HG03060 (cell line): Measurements from ENCODE around the gene RSL24D1.

Source experiments
- ATAC-seq: cut with Tn5 transposase; IDR thresholded peaks from one replicate; pipeline ENCODE4 v1.9.1; 2021; ENCODE audit warnings: low read depth, moderate number of reproducible peaks; ENCODE audit not compliant: unreplicated experiment

RSL24D1 gene

DNA sequence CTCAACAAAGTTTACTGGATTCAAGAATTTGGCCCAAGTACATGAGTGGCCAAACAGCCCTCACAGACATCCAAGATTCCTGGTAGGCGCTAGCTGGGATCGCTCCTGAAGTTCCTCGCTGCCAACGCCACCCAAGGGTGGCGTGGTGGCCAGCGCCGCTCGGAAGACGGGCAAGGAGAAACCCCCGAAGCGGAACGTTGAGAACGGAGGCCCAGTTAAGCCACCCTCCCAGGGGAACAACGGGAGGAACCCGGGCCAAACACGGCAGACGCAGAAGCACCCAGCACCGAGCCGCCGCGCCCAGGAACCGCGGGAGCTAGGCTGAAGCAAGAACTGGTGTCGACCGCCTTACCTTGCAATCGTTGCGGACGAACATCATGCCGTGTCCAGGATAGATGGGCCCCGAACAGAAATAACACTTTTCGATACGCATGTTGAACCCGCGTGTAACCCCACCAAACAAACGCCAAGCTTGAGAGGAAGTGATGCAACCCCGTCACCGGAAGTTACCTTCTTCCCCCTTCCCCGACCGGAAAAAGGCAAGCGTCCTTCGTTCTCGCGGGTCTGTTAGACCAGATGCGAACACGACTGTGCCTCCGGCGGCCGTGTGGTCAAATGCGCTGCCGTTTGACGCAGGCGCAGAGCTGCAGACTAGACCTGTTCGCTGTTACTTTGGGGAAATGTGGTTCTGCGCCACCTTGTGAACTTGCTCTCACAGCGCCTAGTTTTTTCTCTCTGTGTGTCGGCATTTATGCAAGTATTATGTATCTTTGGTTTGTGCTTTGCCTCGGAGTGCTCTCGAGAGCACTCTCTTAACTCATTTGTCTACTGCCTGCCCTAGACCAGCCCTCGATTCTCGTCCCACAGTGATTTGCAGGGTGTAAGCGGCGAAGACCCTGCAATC lies at the start of gene RSL24D1:
TSS of gene RSL24D1 (minus strand) at position 484 of the 904 bp plus-strand sequence. CDS start at position 433, 51 bp downstream.
- peak; percentile 95 for ATAC-seq

DNA sequence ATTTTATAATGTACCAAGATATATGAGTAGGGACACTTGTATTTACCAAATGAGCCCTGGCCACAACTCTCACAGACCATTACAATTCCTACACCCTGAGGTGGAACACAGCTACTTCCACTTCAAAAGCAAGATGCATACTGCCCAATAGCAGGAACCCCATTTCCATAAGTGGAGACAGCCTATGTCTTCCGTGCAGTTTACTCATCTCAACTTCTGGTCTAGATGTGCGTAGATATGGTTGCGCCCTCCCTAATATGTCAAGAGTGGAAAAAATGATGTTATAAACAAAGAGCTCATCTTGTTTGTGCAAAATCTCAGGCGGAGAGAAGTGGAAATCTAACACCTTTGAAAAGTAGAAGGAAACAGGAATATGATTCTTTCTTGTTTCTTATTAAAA lies 48.3 kb upstream of the RSL24D1 start:
- no peak for ATAC-seq

DNA sequence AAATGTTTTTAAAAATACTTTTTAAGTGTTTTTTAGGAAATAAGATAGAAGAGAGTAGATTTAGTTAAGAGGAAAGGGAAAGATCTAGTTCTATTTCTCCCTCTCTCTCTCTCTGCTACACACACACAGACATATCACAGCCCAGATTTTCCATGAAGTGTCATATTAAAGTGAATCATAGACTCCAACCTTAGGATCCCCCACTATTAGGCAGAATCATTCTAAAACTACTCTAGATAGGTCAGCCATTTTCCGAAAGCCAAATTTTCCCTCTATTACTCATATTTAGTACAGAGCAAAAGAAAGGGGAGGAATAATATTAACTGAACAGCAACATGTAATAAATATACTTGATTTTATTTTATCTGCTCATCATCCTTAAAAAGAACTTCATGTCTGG lies 45.1 kb upstream of the RSL24D1 start:
- ATAC-seq = no peak

DNA sequence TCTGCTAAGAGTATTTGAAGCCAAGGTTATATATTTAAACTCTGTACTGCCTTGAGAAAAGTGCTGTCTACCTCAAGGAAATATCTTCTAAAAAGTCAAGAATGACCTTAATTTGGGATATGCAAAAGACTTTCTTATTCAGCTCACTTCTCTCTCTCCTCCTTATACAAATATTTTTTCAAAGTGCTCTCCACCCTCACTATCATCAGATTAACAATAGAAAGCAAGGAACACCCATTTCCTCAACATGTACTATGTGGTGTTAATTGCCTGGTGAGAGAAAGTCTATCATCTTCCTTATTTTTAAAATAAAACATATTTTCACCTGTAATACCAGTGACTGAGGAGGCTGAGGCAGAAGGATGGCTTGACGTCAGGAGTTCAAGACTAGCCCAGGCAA lies 44.4 kb upstream of the RSL24D1 start:
- no peak for ATAC-seq

DNA sequence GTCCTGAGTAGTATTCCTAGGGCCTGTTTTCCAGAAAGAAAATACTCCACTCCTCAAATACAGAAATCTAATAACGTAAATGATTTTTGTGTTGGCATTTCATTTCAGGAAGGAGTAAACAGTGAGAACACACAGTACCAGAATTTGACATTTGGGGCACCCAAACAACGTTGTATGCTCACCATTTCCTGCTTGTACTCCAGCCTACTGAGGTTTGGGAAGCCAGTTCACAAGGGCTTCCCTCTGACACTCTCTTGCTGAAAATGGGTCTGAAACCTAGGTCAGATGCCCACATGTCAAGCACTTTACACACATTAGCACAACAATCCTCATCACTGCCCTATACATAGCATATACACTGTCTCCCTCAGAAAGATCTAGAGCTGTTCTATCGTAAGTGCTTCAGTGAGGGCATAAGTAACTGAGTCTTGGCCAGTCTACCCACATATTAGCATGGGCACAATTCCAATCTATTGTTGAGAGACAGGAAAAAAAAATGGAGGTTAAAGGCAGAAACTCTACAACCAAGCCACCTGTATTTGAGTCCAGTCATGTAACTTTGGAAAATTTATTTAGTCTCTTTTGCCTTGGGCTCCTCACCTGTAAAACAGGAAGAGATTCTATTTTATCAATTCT lies 43.5 kb upstream of the RSL24D1 start:
- no peak for ATAC-seq

DNA sequence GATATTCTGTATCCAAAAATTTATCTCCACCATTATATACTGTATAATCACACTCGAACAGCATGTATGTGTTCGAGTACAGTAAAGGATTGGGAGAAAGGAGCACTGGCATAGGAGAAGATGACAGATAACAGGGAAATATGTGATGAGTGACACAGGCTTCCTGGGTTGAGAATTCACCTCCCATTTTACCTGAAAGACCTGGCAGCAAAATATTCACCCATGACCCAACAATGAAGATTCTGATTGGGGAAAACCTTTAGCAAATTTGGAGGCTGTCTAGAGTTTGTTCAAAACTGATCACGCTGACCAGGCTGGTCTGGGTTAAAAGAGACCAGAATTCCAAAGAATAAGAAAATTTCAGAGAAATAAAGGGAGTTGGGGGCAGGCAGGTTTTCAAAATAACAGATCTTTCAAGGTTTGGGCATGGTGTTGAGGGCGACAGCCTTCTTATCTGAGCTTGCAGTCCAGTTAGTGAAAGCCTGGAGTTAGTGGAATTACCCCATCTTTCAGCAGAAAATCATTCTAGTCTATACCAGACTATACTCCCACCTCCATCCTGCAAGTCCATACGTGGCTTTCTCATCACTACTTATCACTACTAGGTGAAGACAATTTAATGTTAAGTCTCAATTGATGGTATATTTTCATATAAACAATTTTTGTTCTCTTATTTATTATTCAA lies 42.8 kb upstream of the RSL24D1 start:
- no peak for ATAC-seq

DNA sequence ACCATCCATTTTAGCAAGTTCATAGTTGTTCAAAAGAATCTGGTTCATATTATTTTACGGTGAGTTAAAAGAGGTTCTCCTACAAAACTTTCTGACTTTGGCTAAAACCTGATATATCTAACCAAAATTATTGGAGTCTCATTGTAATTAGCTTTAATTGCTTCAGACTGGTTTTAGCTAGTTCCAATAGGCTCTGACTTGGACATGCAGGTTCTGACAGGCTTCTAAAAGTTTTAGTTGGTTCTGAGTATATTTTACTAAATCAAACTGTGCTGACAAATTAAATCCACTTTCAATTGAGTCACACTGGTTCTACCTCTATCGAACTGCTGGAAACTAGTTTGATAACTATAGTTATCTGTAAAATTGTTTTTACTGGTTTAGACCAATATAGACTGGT lies 42.1 kb upstream of the RSL24D1 start:
- ATAC-seq = no peak

DNA sequence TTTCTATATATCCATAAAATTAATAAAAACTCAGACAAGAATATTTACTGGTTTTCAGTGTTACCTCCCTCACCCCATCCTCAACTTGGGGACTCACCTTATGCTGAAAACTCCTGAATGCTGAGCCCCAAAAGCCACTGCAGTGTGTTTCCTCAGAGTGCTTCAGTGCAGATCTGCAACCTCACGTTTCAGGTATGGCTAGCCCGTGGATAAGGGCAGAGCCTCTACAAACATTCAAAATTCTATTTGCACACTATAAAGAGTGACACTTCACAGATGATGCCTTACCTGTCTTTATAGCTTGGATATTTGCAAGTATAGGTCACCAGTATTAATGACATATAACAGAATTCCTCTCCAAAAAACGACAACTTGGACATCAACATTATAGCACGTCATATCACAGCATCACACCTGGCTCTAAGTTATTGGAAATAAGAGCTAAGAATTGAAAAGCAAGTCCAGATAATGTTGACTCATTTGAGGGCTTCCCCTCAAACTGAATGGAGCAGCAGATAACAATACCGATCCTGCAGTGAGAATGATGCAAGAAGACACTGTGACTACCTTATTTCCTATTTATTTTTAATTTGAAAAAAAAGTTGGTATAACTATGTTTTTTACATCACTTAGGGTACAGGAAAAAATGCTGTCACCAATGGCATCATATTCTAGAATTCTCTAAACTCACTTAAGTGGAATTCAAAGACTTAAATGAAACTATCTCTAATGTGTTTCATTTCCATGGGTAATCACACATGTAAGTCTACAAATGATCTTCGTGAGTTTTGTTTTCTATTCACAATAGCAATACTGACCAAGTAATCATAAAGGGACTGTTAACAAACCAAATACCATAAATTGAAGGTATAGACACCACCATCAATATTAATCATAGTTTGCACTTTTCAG lies 40.7 kb upstream of the RSL24D1 start:
- ATAC-seq = no peak

DNA sequence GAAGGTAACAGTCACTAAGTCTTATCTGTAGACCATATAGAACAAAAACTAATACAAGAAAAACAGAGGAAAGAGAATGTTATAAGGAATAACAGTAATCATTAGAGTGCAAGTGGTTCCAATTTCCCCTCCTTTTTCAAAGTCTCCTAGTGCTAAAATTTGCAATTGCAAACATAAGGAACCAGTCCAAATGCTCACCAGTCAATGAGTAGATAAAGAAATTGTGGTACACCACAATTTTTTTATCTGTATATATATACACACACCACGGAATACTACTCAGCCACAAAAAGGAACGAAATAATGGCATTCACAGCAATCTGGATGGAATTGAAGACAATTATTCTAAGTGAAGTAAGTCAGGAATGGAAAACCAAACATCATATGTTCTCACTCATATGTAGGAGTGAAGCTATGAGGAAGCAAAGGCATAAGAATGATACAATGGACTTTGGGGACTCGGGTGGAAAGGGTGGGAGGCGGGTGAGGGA lies 38.9 kb upstream of the RSL24D1 start:
- no peak for ATAC-seq

DNA sequence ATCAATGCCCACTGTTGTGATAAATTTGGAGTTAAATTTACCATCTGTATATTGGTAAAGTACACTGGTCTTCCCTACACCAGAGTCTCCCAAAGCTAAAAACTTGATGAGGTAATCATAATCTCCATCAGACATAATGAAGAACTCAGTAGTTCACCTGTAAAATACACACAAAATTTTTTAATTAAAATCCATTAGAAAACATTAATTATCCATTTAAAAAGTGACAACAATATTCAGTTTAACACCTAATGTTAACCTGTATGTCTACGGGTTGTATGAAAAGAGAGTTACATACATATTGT lies 38.0 kb upstream of the RSL24D1 start:
- no peak for ATAC-seq

DNA sequence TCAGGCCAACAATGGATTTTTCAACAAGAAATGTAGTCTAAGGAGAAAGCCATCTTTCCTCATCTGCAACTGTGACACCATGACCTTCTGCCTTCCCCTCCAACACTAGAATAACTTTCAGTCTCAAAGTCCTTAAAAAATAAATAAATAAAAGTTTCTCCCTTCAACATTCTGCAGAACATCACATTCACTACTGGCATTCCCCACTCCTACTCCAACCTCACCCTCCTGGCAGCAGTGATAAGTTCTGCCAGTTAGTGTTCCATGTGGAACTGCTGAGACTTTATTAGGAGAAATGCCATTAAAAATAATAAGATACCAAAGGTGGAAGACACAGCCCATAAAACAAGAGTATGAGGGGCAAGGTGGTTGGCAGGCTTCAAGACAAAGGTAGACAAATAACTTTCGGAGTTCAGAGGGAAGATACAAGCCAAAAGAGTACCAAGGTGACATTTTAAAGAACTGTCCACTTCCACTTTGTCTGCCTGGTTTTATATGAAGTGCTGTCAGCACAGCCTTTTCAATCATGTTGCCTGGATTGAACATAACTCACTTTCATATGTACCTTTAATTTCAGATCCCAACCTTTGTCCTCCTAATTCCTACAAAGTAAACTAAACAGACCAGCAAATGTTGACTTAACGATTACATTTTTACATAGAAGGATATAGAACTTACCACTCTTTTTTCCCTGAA lies 37.5 kb upstream of the RSL24D1 start:
- ATAC-seq = no peak

DNA sequence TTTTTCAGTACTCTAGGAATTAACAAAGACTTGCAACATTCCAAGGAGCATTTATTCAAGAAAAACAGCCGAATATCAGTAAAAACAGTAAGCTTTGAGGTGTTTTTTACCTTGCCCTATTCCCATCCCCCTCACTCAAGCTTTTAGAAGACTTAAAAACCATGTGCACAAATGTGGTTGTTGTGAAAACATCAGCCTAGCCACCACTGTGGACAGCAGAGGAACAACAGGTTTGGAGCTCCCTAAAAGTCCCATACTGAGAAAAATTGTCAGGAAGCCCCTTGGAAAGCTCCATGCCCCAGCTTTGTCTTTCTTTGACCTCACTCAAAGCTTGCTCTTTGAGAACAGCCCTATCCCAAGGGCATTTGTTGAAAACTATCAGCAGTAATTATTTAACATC lies 34.7 kb upstream of the RSL24D1 start:
- no peak for ATAC-seq

DNA sequence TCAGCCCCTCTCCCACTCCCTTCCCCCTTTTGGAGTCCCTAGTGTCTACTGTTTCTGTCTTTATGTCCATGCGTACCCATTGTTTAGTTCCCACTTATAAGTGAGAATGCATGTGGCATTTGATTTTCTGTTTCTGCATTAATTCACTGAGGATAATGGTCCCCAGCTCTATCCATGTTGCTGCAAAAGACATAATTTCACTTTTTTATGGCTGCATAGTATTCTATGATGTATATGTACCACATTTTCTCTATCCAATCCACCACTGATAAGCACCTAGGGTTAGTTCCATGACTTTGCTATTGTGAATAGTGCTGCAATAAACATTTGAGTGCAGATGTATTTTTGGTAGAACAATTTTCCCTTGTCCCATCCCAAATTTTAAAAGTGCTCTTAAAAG lies 34.2 kb upstream of the RSL24D1 start:
- no peak for ATAC-seq

DNA sequence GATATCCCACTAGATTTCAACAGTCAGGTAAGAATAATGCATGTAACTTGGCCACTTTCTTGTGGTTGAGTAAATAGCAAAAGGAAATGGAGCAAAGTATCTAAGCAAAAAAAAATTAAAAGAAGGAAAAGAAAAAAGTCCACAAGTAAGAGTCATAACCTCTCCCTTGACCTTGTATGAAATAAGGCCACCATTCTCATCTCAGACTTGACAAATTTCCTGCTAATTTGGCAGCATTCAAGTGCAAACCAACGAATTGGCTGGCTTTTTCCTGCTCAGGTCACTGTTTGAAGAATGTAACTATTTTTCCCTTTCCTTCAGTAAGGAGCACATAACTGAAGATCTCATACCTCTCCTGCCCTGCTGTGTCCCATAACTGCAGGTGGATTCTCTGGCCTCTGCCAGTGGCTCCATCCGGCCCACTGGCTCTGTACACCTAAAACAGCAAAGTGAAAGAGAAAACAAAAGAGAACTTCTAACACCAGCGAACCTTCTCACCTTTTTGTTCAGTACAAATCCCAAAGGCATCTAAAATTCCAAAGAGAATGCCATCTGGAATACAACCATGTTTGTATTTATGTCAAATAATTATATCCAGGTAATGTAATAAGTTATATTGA lies 33.4 kb upstream of the RSL24D1 start:
- ATAC-seq = no peak

DNA sequence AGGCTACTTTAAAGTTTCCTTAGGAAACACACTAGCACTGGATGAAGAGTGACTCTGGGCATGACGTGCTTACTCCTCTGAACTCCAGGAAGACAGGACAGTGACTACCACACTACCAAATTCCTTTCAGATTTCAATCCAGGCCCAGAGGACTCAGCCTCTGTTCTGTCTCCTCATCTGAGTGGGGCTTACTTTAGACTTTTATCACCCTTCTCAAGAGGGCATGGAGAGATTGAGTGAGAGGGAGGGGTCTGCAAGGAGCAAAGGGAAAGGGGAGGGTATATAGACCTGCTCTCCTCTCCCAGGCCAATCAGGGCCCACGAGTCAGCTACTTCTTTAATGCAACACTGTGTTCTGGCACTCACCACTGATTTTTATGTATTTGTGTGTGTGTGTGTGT lies 29.4 kb upstream of the RSL24D1 start:
- ATAC-seq = no peak

DNA sequence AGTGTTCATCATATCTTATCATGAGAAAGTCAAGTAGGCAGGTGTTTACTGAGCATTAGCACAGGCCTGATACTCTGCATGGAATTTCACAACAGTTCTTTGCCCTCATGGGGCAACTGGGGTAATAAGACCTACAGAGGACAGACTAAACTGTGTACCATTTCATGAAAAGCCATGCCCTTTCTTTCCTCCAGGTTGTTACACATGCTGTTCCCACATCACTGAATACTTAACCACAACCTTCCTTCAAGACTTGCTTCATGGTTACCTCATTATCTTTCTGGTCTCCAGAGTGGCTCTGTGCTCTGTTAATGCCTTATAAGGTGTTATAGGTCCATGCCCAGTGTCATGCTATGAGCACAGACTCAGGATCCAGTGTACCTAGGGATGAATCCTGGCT lies 28.2 kb upstream of the RSL24D1 start:
- peak; percentile 34 for ATAC-seq

DNA sequence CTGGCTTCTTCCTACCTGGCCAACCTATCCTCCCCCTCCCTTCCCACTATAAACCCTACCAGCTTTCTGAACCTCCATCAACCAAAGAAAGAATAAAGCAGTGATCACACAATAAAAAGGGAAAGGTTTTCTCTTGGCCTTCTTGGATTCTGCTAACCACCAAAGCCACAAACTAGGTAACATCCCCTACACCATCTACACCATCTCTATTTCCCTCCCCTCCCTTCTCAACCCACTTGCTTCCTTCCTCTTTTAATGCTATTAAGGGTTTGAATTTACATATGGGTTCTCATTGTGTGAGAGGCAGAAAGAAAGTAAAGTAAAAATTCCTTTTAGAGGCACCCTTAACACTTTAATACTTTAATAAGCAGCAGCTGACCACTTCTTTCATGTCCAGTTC lies 25.8 kb upstream of the RSL24D1 start:
- ATAC-seq = peak; percentile 50

DNA sequence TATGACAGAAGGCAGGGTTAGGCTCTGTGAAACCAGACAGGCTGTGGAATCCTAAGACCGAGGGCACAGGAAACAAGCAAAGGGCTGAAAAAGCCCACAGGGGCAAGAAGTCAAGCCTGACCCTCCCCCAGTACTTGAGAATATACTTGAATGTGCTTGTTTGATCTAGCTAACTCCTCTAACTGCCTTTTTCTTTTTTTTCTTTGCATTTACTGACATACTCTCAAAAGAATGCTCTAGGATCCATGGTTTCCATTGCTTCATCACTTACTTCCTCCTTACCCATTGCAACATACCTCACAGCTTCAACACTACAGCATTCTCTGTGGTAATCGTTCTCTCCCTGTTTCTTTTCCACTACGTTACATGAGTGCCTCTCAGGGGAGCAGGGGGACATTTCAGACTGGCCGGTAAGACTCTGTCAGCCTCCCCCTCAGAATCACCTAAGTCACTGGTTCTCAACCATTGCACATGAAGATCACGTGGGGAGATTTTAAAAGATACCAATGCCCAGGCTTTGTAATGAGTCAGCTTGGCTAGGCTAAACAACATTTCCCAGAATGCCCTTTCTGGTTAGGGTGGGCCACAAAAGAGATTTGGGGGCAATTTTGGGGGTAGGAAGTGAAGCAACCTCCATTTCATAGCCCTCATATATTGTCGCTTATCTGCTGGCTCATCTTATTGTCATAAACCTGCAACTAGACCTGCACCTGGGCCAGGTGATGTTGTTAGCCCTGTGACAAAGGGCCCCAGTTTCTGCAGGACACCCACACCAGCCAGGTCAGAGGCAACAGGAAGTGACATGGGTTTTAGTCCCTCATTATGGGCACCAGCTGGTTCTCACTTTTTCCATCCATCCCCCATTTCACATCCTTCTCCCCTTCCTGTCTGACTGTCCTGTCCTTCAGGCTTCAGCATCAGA lies 24.6 kb upstream of the RSL24D1 start:
- ATAC-seq = peak; percentile 24
